ENCODE data around the gene CCNE1.

CCNE1 gene

DNA sequence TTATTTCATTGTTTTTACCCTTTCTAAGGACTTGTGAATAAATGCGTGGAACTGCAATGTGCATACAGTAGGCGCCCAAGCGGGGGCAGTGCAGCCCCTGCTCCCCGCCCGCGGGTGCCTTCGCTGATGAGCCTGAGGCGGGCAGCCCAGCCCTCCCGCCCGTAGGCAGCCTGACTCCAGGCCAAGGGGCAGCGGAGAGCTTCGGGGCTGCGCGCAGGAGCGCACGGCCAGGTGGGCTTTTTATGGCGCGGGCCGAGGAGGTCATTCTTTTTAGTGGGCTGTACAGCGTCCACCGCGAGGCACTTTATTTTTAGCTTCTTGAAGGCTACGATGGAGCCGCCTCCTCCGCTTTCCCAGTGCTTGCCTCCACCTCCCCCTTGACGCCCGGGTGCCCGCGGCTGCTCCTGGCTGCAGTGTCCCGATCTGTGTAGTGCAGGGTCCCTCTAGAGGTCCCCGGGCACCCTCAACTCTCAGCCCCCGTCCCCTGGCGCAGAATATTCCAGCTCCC, 60.5 kb downstream of the CCNE1 start:
- Histone ChIP-seq H3K4me3 (ENCODE audit: low read depth in 1 of 2, low read length in 2 of 2) (no peak overlapping the region), H3K36me3 (ENCODE audit: insufficient read depth, low read length) (no peaks in the 10 kb centered on the region), H3K27me3 (ENCODE audit: control insufficient read depth in 1 of 2, insufficient read depth in 2 of 2, low read length in 2 of 2) (peaks cover 4 to 24% of the 10 kb centered on the region in 2 donors), H3K9ac (ENCODE audit: low read length) (no peak overlapping the region), H3K4me1 (ENCODE audit: insufficient read depth, low read length) (peaks cover 5% of the 10 kb centered on the region), H3K27ac (ENCODE audit: low read depth, low read length) (no peak overlapping the region), H3K9me3 (ENCODE audit: low read length) (no peaks in the 10 kb centered on the region)

DNA sequence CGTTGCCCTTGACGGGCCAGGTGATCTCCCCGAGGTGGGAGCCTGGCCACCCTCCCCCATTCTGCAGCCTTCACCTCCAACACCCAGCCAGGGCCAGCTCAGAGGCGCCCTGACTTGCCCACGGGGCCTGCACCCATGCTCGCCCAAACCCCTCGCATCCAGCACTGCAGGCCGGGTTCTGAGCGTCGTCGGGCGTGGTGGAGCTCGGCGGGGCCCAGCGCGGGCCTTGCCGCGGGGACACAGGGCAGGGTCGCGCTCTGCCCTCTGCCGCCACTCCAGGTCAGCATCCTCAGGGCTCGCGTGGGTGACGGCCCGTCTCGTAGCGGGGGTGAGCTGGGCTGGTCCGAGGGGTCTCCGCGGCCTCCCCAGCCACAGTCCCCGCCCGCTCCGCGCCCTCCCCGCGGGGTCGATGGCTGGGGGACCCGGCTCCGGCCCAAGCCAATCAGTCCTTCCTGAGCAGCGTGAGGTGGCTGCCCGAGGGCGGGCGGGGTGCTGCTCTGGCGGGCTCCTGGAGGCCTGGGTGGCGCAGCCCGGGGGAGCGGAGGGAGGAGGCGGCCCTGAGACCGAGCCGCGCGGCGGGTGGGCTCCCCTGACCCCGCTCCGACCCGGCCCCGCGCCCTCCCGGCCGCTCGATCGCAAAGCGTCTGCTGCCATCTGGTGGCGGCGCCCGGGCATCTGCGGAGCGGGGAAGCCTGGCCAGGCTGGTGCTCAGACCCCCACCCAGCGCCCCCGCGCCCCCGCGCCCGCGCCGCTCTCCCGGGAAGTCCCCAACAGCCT, 61.4 kb downstream of the CCNE1 start:
- Histone ChIP-seq H3K4me1 (ENCODE audit: insufficient read depth, low read length) (peaks cover 5% of the 10 kb centered on the region), H3K27ac (ENCODE audit: low read depth, low read length) (no peak overlapping the region), H3K9ac (ENCODE audit: low read length) (no peak overlapping the region), H3K4me3 (ENCODE audit: low read depth in 1 of 2, low read length in 2 of 2) (peak overlapping the region in 1 of 2 donors; percentile 55), H3K9me3 (ENCODE audit: low read length) (no peaks in the 10 kb centered on the region), H3K36me3 (ENCODE audit: insufficient read depth, low read length) (no peaks in the 10 kb centered on the region), H3K27me3 (ENCODE audit: control insufficient read depth in 1 of 2, insufficient read depth in 2 of 2, low read length in 2 of 2) (peaks cover 4 to 24% of the 10 kb centered on the region in 2 donors)
